HepG2 (cell line): ENCODE data around the gene CST8. TPM values are rescaled to one million over a fixed set of nuclear protein-coding genes. Genes with fewer than 3 reads are reported as not detected.
A peak's percentile ranks its signal among the peaks of the same experiment; 100 is the strongest.

Experiments
- ATAC-seq: fragments of 200-7000 bp; cut with Tn5 transposase; 3 replicates; pipeline ENCODE4 v1.9.1; 2020; ENCODE audit warnings: mild to moderate bottlenecking, moderate library complexity
- BruUV-seq: library from RNA; stranded (reverse); fragments of 400-500 nt; replicated peaks from 2 replicates; lab custom pipeline; 2021; lab: Mats Ljungman, UMichigan
- CTCF ChIA-PET: fragments of 300-600 bp; formaldehyde crosslinking; extraction: SDS; loops from one replicate; lab custom pipeline; 2021; ENCODE audit warnings: low total read pairs, inconsistent platforms, low intra/inter-chr PET ratio; lab: Yijun Ruan, JAX
- POLR2A ChIA-PET: fragments of 350-600 bp; sonication (Branson Sonifier 250); formaldehyde crosslinking; loops from one replicate; lab custom pipeline; 2020; ENCODE audit warnings: antibody characterized with exemption, inconsistent platforms; lab: Yijun Ruan, JAX
- DNase-seq: peaks from one replicate; pipeline ENCODE4 v3.0.0-alpha.2; 2015; ENCODE audit warnings: low spot score
- FAIRE-seq: peaks from 3 replicates; lab custom pipeline; 2011; peaks lifted over from hg19 to GRCh38; lab: Jason Lieb, UNC
- H2AFZ ChIP-seq: one replicate; pipeline ENCODE4 v1.6.1; 2011; ENCODE audit warnings: low read length, inconsistent platforms
- H3K27ac ChIP-seq: fragments of 300-600 bp; 3 replicates; pipeline ENCODE4 v1.8.0; 2011; ENCODE audit warnings: mixed run types, mild to moderate bottlenecking, mixed read lengths, low read length, inconsistent platforms; ENCODE audit not compliant: insufficient read depth; ENCODE audit errors: extremely low read length
- H3K27me3 ChIP-seq, 2 experiments: fragments of 200-600 bp in 1 of 2; 2 replicates in 1 of 2; 3 replicates in 1 of 2; pipeline versions ENCODE4 v1.6.0 to v1.8.0; 2011; ENCODE audit warnings: low read length in 2 of 2, mild to moderate bottlenecking in 2 of 2, moderate library complexity in 2 of 2, inconsistent platforms in 1 of 2; ENCODE audit not compliant: insufficient read depth in 2 of 2, control insufficient read depth in 1 of 2
- H3K36me3 ChIP-seq, 2 experiments: fragments of 200-600 bp in 1 of 2; replicated peaks in 1 of 2; 2 replicates in 1 of 2; 3 replicates in 1 of 2; pipeline versions ENCODE4 v1.5.1 to v1.8.0; 2011; ENCODE audit warnings: low read length in 2 of 2, inconsistent platforms in 1 of 2; ENCODE audit not compliant: insufficient read depth in 2 of 2, control insufficient read depth in 1 of 2
- H3K4me1 ChIP-seq: 2 replicates; pipeline ENCODE4 v1.5.1; 2012; ENCODE audit warnings: low read length, inconsistent platforms; ENCODE audit not compliant: insufficient read depth
- H3K4me2 ChIP-seq: 2 replicates; pipeline ENCODE4 v1.6.0; 2011; ENCODE audit warnings: low read depth, low read length, inconsistent platforms
- H3K4me3 ChIP-seq, 3 experiments: fragments of 200-600 bp in 1 of 3; sonication (generic), shearing (Covaris generic) in 1 of 3; replicated peaks in 1 of 3; 2 replicates each; pipeline ENCODE4 v1.5.1; 2011 to 2016; ENCODE audit warnings: low read length in 3 of 3, inconsistent platforms in 2 of 3, low read depth in 2 of 3, mild to moderate bottlenecking in 2 of 3, control low read depth in 1 of 3, mixed read lengths in 1 of 3; ENCODE audit not compliant: insufficient read depth in 1 of 3
- H3K79me2 ChIP-seq: one replicate; pipeline ENCODE4 v1.6.1; 2011; ENCODE audit warnings: low read length, inconsistent platforms; ENCODE audit not compliant: insufficient read depth
- H3K9ac ChIP-seq: 2 replicates; pipeline ENCODE4 v1.6.0; 2011; ENCODE audit warnings: mild to moderate bottlenecking, low read depth, low read length, inconsistent platforms; ENCODE audit not compliant: insufficient read depth
- H3K9me3 ChIP-seq: 2 replicates; pipeline ENCODE4 v1.5.1; 2012; ENCODE audit warnings: mild to moderate bottlenecking, low read length
- H4K20me1 ChIP-seq: 2 replicates; pipeline ENCODE4 v1.6.0; 2011; ENCODE audit warnings: inconsistent platforms, mild to moderate bottlenecking, low read length, moderate library complexity; ENCODE audit not compliant: insufficient read depth
- CENPBD1 ChIP-seq: sonication (generic); formaldehyde crosslinking; IDR thresholded peaks from 2 replicates; pipeline ENCODE4 v1.8.0; 2022; ENCODE audit warnings: missing genetic modification reagents, low read depth, mild to moderate bottlenecking, borderline replicate concordance
- FOSL2 ChIP-seq: sonication (generic); formaldehyde crosslinking; IDR thresholded peaks from 2 replicates; pipeline ENCODE4 v1.4.0; 2020; ENCODE audit warnings: missing genetic modification reagents
- GATA4 ChIP-seq: sonication (generic); IDR thresholded peaks from 2 replicates; pipeline ENCODE4 v1.6.1; 2016; ENCODE audit warnings: antibody characterized with exemption, low read depth, borderline replicate concordance
- KAT7 ChIP-seq: IDR thresholded peaks from 2 replicates; pipeline ENCODE4 v1.6.1; 2018; ENCODE audit warnings: borderline replicate concordance, missing compliant biosample characterization
- MIER2 ChIP-seq: IDR thresholded peaks from 2 replicates; pipeline ENCODE4 v1.6.1; 2016; ENCODE audit warnings: missing biosample characterization, missing genetic modification reagents
- MTF1 ChIP-seq: sonication (generic); formaldehyde crosslinking; IDR thresholded peaks from 2 replicates; pipeline ENCODE4 v1.5.0; 2020; ENCODE audit warnings: missing genetic modification reagents
- MXD3 ChIP-seq: IDR thresholded peaks from 2 replicates; pipeline ENCODE4 v1.6.1; 2016; ENCODE audit warnings: mild to moderate bottlenecking, missing biosample characterization, missing genetic modification reagents
- SOX5 ChIP-seq: IDR thresholded peaks from 2 replicates; pipeline ENCODE4 v1.6.1; 2016; ENCODE audit warnings: borderline replicate concordance
- SP140L ChIP-seq: sonication (generic); formaldehyde crosslinking; IDR thresholded peaks from 2 replicates; pipeline ENCODE4 v1.4.0; 2020; ENCODE audit warnings: missing genetic modification reagents, borderline replicate concordance
- TEAD3 ChIP-seq: optimal IDR thresholded peaks from 2 replicates; pipeline ENCODE3; 2016; ENCODE audit warnings: borderline replicate concordance
- ZBTB8A ChIP-seq: sonication (generic); formaldehyde crosslinking; IDR thresholded peaks from 2 replicates; pipeline ENCODE4 v1.4.0; 2020; ENCODE audit warnings: mild to moderate bottlenecking, low read depth, missing genetic modification reagents, borderline replicate concordance
- ZNF30 ChIP-seq: sonication (generic); formaldehyde crosslinking; IDR thresholded peaks from 2 replicates; pipeline ENCODE4 v1.5.0; 2020; ENCODE audit warnings: mild to moderate bottlenecking, missing genetic modification reagents
- ZNF337 ChIP-seq: sonication (generic); formaldehyde crosslinking; IDR thresholded peaks from 2 replicates; pipeline ENCODE4 v1.5.1; 2020; ENCODE audit warnings: missing genetic modification reagents, low read depth, mild to moderate bottlenecking, borderline replicate concordance
- ZNF460 ChIP-seq: sonication (generic); formaldehyde crosslinking; IDR thresholded peaks from 2 replicates; pipeline ENCODE4 v1.5.1; 2020; ENCODE audit warnings: missing genetic modification reagents, mild to moderate bottlenecking, borderline replicate concordance
- ZNF562 ChIP-seq: sonication (generic); formaldehyde crosslinking; IDR thresholded peaks from 2 replicates; pipeline ENCODE4 v1.8.0; 2022; ENCODE audit warnings: missing genetic modification reagents, borderline replicate concordance
- ZNF572 ChIP-seq: sonication (generic); formaldehyde crosslinking; IDR thresholded peaks from 2 replicates; pipeline ENCODE4 v1.5.1; 2020; ENCODE audit warnings: mild to moderate bottlenecking, missing genetic modification reagents
- ZNF629 ChIP-seq: sonication (generic); formaldehyde crosslinking; conservative IDR thresholded peaks from 2 replicates; pipeline ENCODE4 v1.5.0; 2020; ENCODE audit warnings: missing genetic modification reagents
- ZNF784 ChIP-seq: sonication (generic); formaldehyde crosslinking; IDR thresholded peaks from 2 replicates; pipeline ENCODE4 v1.5.1; 2020; ENCODE audit warnings: missing genetic modification reagents, mild to moderate bottlenecking, borderline replicate concordance
- WGBS: methylation state at CpG from one replicate; pipeline ENCODE4 v1.1.6; 2017; ENCODE audit warnings: low lambda C conversion rate; 5-methylcytosine and 5-hydroxymethylcytosine counted together
- in situ Hi-C: cut with HindIII; loops from 2 replicates; pipeline ENCODE4 v1.10.0; 2017; ENCODE audit warnings: low pct_unique_long_range_greater_than_20kb; ENCODE audit not compliant: extremely low pct_ligation_motif_present
- intact Hi-C: fragments of 100-400 bp; cut with micrococcal nuclease; formaldehyde crosslinking; loops from one replicate; pipeline ENCODE4 v1.10.0; 2022; ENCODE audit not compliant: unreplicated experiment
- polyA plus RNA-seq, 8 experiments: library from polyadenylated mRNA; depleted of rRNA in 3 of 8; stranded (reverse) in 7 of 8; unstranded in 1 of 8; fragments of >200 nt; fragmentation: Illumina TruSeq in 4 of 8; extraction: Trizol in 4 of 8; gene quantifications; 2 replicates each; pipeline versions ENCODE4 v1.2.1 to v1.2.3, GENCODE V29; 2011 to 2016; ENCODE audit warnings: low read depth in 4 of 8, missing spikeins in 1 of 8, mixed read lengths in 1 of 8; ENCODE audit not compliant: insufficient read depth in 1 of 8
- total RNA-seq, 5 experiments: library from RNA; depleted of rRNA; stranded (reverse); fragments of >200 nt; fragmentation: Illumina TruSeq; extraction: Trizol; gene quantifications; 2 replicates each; pipeline ENCODE4 v1.2.3, GENCODE V29; 2016; ENCODE audit warnings: low read depth in 1 of 5

Gene CST8
- total and polyA plus RNA-seq, 2 of the 13 experiments (the other 11 are each of a cell fraction or from before 2014, with no cell fraction given), result not detected

GRCh38 chr20:23528867-23529431, 38.0 kb downstream of the CST8 start:
- Histone ChIP-seq H3K9ac (no peak overlapping the region), H4K20me1 (no peaks in the 10 kb centered on the region)
- no peak for DNase-seq

GRCh38 chr20:23530937-23531567, 40.1 kb downstream of the CST8 start:
- in situ Hi-C loops, result no loop called here
- Histone ChIP-seq H3K4me2 (no peak overlapping the region), H4K20me1 (no peaks in the 10 kb centered on the region), H3K9me3 (peaks cover 4% of the 10 kb centered on the region; the same call in 1 of the 2 replicates), H3K4me3 (no peak overlapping the region), H2AFZ (no peak overlapping the region), H3K4me1 (no peaks in the 10 kb centered on the region), H3K36me3 (no peaks in the 10 kb centered on the region), H3K9ac (no peak overlapping the region), H3K79me2 (no peaks in the 10 kb centered on the region), H3K27me3 (no peaks in the 10 kb centered on the region), H3K27ac (no peak overlapping the region)
- intact Hi-C loops, result no loop called here
- ChIA-PET POLR2A (no interaction called here), CTCF (no interaction called here)
- FAIRE-seq, result no peak
- no peak for ATAC-seq
- BruUV-seq, result no TSS peak
- no peak for DNase-seq
- 0% methylated on average over 1 of the region's 1 CpG for WGBS
- no peak for TF ChIP-seq SP140L (CRISPR knock-in tag)
- no peak for TF ChIP-seq ZNF460 (CRISPR knock-in tag)
- TF ChIP-seq ZNF30, result no peak
- no peak for TF ChIP-seq ZNF337 (CRISPR knock-in tag)
- TF ChIP-seq ZNF784 (CRISPR knock-in tag), result no peak
- TF ChIP-seq ZBTB8A (CRISPR knock-in tag), result no peak
- TF ChIP-seq GATA4, result no peak
- TF ChIP-seq CENPBD1 (CRISPR knock-in tag), result no peak
- TF ChIP-seq SOX5 (CRISPR knock-in tag), result no peak
- no peak for TF ChIP-seq ZNF629
- TF ChIP-seq KAT7, result no peak
- no peak for TF ChIP-seq ZNF572 (CRISPR knock-in tag)
- no peak for TF ChIP-seq MIER2 (CRISPR knock-in tag)
- no peak for TF ChIP-seq TEAD3 (CRISPR knock-in tag)
- no peak for TF ChIP-seq MTF1

More at GRCh38 chr20:23528867-23529431, 38.0 kb downstream of the CST8 start:
- no peak overlapping the region for H3K4me3 ChIP-seq
- H3K4me1 ChIP-seq, result no peaks in the 10 kb centered on the region
- CTCF ChIA-PET, result no interaction called here
- in situ Hi-C loops, result no loop called here
- no peak overlapping the region for H3K4me2 ChIP-seq
- WGBS, result 0% methylated on average over 1 of the region's 1 CpG
- no peaks in the 10 kb centered on the region for H3K36me3 ChIP-seq
- no peak overlapping the region for H3K27ac ChIP-seq
- POLR2A ChIA-PET, result no interaction called here
- H3K9me3 ChIP-seq, result peaks cover 4% of the 10 kb centered on the region; the same call in 1 of the 2 replicates
- H3K27me3 ChIP-seq, result 0 out of 5 replicates have a peak, but pooled peaks cover 0 to 8% of the 10 kb centered on the region in 2 experiments
- BruUV-seq, result no TSS peak
- 0 out of 2 replicates have a peak, but pooled peaks have one; percentile 37 for TF ChIP-seq ZNF562 (CRISPR knock-in tag)
- TF ChIP-seq MXD3 (CRISPR knock-in tag), result no peak
- peak; percentile 48 for TF ChIP-seq FOSL2 (CRISPR knock-in tag)
- TF ChIP-seq, all 625 proteins: peak for 2
- Histone ChIP-seq H2AFZ (no peak overlapping the region), H3K79me2 (no peaks in the 10 kb centered on the region)
- intact Hi-C loops, result no loop called here
- FAIRE-seq (no peak), ATAC-seq (no peak)
